Posterior vena cava (tissue), 2 donors: Measurements from ENCODE around the gene IGF2BP1. TPM values are rescaled to one million over a fixed set of nuclear protein-coding genes. Genes with fewer than 3 reads are reported as not detected.
"Not testable (repeated sequence)": the region's sequence is repeated elsewhere in the genome, so short reads cannot be mapped to it uniquely, and the experiment has no call there.

ENCODE experiments used
- DNase-seq: peaks from one replicate; pipeline ENCODE4 v3.0.0-alpha.2; 2020; ENCODE audit warnings: low spot score
- intact Hi-C, 2 donors: fragments of 100-400 bp; cut with DNase I; formaldehyde crosslinking; loops; one replicate each; pipeline versions ENCODE4 v1.14.1 to v1.14.2; 2022 to 2023
- total RNA-seq, 2 donors: library from RNA; stranded (reverse); fragmentation: NEBNext Ultra II Directional; extraction: Animal tissue kit (Norgen Biotek cat#: 25700); gene quantifications; one replicate each; pipeline ENCODE4 v1.2.1, GENCODE V29; 2021
- donor health status: DM: yes; HTN: yes; CAD: no.
- donor health status: DM: yes; HTN: yes; CAD: no.

IGF2BP1 gene
- total RNA-seq, 2 donors from 2014 or later = 0.05 TPM; not detected in 1

- not testable (repeated sequence) for DNase-seq
- intact Hi-C loops = loop anchor here (10.0 kb wide), 3 partner anchors 135 to 235 kb away; partner anchors contain the start of gene UBE2Z (in 1 of the 2)
Observed at GRCh38 chr17:49039518-49039917, 42.3 kb downstream of the IGF2BP1 start.

DNA sequence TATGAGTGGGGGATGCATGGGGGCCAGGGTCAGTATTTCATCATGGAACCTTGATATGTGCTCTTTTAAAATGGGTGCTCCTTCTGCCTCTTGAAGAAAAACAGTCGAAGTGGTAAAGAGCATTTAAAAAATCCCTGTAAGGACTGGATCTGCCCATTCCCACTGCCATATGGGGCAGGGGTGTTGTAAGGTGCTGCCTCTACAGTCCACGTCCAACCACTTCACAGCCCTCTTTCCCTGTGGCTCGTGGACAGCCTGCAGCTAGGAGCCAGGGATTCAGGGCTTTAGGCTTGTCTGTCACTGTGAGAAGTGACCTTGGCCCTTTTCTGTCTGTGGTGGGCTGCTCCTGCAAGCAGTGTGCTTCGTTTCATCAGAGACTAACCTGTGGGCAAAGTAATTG, 44.3 kb downstream of the IGF2BP1 start:
- intact Hi-C loops = no loop called here

GRCh38 chr17:49045376-49045775, 48.2 kb downstream of the IGF2BP1 start:
- DNase-seq = no peak
- intact Hi-C loops = no loop called here

More for the DNA sequence above, 44.3 kb downstream of the IGF2BP1 start:
- DNase-seq = no peak

DNA sequence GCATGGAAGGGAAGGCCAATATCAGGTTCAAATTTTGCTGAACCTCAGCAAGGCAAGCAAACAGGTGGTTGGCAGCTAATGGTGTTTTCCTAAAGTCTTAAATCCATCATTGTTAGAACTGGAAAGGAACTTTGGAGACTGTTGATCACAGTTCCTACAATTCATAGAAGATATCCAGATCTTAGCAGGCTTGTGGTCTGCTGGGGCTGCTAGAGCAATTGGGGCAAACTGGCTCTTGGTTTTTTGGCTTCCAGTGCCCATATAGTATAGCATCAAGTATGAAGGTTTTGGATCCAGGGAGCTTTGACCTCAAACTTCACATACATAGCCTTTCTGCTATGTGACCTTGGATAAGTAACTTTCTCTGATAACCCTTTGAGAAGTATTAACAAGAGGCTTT, 49.7 kb downstream of the IGF2BP1 start:
- no peak for DNase-seq
- intact Hi-C loops = no loop called here

- intact Hi-C loops = no loop called here
Observed at GRCh38 chr17:49049265-49049664, 52.1 kb downstream of the IGF2BP1 start.

DNA sequence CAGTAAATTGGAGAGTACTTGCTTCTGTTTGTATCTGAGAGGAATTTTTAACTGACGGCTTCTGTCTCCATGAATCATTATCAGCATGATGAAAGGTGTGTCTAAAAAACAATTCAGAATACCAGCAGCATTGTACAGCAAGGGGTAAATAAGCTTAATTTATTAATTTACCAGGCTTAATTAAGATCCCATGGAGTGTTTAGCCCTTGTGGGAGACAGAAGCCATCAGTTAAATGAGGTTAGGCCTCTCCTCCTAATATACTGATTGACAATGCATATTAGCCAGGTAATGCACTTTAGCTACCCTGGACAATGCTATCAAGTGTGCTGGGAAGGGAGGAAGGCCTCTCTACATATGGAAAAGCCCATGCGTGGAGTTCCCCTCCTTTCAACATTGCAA, 53.4 kb downstream of the IGF2BP1 start:
- DNase-seq = no peak
- intact Hi-C loops = no loop called here

More at GRCh38 chr17:49049265-49049664, 52.1 kb downstream of the IGF2BP1 start:
- DNase-seq = no peak

- DNase-seq = no peak
Observed at GRCh38 chr17:49051269-49051668, 54.1 kb downstream of the IGF2BP1 start.

GRCh38 chr17:49053171-49053829, 56.1 kb downstream of the IGF2BP1 start:
- intact Hi-C loops = no loop called here
- DNase-seq = no peak

More at GRCh38 chr17:49051269-49051668, 54.1 kb downstream of the IGF2BP1 start:
- intact Hi-C loops = no loop called here

DNA sequence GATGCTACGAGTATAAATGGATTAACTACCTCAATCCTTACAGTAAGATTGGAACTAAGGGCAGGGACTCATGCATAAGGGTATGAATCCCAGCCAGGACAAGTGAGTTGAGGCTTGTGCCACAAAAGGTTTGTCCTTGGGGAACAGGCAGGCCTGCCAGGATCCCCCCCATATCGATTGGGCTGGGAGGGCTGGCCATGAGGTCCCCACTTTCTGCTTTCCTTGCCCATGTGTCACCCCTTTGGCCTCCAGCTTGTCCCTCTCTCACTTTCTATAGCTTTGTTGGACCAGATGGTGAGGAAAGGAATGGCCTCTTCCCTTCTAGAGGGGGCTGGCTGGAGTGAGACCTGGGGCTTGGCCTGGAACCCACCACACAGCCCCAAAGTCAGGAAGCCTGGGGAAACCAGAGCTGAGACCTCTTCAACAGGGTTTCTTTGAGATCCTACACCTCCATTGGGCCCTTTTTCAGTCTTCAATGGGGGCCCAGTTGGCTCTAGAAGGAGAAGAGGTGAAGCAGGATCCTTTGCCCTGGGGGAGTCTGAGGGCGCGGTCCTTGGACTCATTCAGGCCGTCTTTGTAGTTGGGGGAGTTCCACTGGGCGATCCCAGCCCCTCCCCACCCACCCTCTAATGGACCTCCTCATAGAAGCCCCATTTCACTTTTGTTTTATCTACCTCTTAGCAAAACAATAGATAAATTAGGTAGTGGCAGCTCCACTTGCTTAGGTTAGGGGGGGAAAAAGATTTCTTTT, 57.3 kb downstream of the IGF2BP1 start:
- DNase-seq = no peak
- intact Hi-C loops = no loop called here

DNA sequence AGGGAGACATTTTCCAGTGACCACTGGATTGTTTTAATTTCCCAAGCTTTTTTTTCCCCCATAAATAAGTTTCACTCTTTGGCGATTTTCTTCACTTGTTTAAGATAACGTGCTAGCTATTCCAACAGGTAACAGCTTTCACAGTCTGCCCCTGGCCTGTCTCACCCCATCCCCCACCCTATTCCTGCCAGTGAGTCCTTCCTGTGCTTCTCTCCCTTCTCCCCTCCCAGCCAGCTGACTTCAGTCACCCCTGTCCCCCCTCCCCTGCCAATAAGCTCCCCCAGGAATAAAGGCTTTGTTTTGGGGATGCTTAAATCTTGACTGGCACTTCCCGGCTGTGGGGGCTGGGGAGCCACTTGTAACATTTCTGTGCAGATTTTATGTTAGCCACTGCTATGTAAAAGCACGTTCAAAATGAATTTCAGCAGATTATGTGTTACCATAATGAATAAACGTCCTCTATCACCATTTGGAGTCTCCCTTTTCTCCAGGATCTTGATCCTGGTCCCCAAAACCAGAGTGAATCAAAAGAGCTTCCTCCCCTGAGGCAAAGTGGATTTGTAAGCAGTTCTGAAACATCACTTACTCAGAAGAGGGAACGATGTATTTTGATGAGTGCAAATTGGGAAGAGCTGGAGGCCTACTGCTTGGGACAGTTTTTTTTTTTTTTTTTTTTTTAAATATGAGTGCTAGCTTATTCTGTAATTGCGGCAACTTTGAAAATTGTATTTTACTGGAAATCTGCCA, 58.2 kb downstream of the IGF2BP1 start:
- DNase-seq = no peak
- intact Hi-C loops = no loop called here

DNA sequence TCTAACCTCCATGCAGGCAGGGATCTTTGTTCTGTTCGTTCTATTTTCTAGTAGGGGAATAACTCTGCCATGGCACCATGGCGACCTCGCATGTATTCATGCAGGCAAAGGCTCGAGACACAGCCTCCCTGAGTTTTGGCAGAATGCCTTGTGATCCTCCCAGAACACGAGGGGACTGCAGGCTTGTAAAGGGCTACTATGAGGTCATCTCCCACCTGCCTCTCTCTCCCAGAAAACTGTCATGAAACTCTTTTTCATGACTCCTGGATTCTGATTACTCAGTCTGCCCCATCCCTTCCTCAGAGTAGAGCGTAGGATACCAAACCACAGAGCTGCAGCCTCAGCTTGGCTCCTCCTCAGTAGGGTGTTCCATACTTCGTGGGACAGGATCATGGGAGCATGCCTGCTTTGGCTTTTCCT, 64.3 kb downstream of the IGF2BP1 start:
- intact Hi-C loops = no loop called here
- DNase-seq = no peak

DNA sequence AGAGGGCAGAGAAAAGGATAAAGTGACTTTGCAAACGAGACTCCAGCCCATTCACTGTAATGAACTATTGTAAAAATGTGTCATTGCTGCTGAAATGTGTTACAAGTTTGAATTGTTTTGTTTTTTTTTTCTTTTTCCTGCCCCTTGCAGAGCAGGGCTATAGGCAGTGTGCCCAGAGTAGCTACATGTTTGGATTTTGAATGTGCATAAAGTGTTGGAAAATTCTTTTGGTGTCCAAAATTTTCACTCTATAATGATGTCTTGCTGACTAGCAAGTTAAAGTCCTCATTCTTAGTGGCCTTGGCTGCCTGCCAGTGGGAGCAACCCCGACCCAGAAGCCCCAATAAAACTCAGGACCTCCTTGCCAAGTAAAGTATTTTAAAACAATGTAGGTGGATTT, 66.5 kb downstream of the IGF2BP1 start:
- DNase-seq = no peak
- intact Hi-C loops = no loop called here

- no peak for DNase-seq
- intact Hi-C loops = no loop called here
Observed at GRCh38 chr17:49067163-49067562, 70.0 kb downstream of the IGF2BP1 start.

GRCh38 chr17:49069585-49070273, 72.5 kb downstream of the IGF2BP1 start:
- intact Hi-C loops = no loop called here
- no peak for DNase-seq

DNA sequence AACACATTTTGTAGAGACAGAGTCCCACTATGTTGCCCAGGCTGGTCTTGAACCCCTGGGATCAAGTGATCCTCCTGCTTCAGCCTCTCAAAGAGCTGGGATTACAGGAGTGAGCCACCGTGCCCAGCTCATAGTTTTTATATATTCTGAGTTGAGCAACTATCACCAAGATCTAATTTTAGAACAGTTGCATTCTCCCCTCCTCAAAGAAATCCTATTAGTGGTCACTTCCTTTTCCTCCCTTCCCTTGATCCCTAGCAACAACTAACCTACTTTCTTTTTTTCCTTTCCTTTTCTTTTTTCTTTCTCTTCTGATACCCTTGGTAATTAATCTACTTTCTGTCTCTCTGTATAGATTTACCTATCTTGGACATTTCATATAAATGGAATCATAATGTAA, 73.9 kb downstream of the IGF2BP1 start:
- no peak for DNase-seq
- intact Hi-C loops = no loop called here

- DNase-seq = no peak
- intact Hi-C loops = no loop called here
Observed at GRCh38 chr17:49074851-49075540, 77.8 kb downstream of the IGF2BP1 start.

DNA sequence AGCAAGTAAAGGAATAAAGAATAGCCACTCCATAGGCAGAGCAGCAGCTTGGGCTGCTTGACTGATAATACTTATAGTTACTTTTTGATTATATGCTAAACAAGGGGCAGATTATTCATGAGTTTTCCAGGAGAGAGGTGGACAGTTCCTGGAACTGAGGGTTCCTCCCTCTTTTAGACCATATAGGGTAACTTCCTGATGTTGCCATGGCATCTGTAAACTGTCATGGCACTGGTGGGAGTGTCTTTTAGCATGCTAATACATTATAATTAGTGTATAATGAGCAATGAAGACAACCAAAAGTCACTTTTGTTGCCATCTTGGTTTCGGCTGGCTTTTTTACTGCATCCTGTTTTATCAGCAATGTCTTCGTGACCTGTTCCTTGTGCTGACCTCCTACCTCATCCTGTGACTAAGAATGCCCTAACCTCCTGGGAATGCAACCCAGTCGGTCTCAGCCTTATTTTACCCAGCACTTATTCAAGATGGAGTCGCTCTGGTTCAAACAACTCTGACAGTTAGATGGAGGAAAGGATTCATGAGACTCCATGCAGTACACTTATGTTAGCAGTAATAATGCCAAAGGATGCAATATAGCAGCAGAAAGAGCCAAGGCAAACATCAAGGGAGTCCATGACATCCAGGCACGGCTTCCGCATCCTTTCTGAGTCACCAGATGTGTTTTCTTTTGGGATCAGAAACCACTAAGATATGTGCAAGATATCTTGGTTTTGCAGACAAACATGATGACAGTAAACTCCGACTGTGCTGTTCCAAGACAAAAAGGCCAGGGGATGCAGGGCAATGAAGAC, 79.6 kb downstream of the IGF2BP1 start:
- intact Hi-C loops = no loop called here

DNA sequence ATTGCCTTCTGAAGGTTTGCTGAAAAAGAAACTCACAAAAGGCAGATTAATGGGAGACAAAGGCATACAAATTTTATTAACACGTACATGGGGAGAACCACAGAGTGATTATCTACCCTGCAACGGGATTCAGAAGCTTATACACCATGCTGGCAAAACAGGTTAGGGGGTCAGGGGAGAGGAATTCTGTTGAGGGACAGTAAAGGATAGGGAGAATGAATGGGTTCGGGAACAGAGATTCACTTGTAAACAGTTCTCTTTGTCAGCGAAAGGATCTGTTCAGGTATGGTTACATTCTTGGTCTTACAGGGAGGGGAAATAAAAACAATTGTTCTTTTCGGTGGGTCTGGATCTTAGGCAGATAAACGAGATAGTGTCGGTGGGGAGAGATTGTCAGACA, 81.1 kb downstream of the IGF2BP1 start:
- intact Hi-C loops = no loop called here
- no peak for DNase-seq

More for the DNA sequence above, 79.6 kb downstream of the IGF2BP1 start:
- DNase-seq = no peak
